Large intestine (tissue), 3 donors: ENCODE data around the gene ANXA4. TPM values are rescaled to one million over a fixed set of nuclear protein-coding genes. Genes with fewer than 3 reads are reported as not detected.

Source experiments
- DNase-seq, 2 donors: peaks; one replicate each; pipeline versions ENCODE4 v3.0.0 to v3.0.0-alpha.2; 2013
- H3K27ac ChIP-seq: one replicate; pipeline ENCODE4 v1.5.1; 2013; ENCODE audit warnings: low read length
- H3K27me3 ChIP-seq: 2 replicates; pipeline ENCODE4 v1.6.1; 2013; ENCODE audit warnings: low read length; ENCODE audit not compliant: control insufficient read depth, insufficient read depth
- H3K36me3 ChIP-seq: 2 replicates; pipeline ENCODE4 v1.6.1; 2013; ENCODE audit warnings: low read length; ENCODE audit not compliant: control insufficient read depth, insufficient read depth
- H3K4me1 ChIP-seq: one replicate; pipeline ENCODE4 v1.6.1; 2013; ENCODE audit warnings: low read length; ENCODE audit not compliant: control insufficient read depth, insufficient read depth
- H3K4me3 ChIP-seq: one replicate; pipeline ENCODE4 v1.5.1; 2013; ENCODE audit warnings: low read length
- H3K9me3 ChIP-seq: one replicate; pipeline ENCODE4 v1.6.1; 2013; ENCODE audit warnings: mild to moderate bottlenecking, low read depth, low read length, moderate library complexity; ENCODE audit not compliant: control insufficient read depth
- WGBS: methylation state at CpG from one replicate; pipeline ENCODE4 v1.1.5; 2013; ENCODE audit warnings: low lambda C conversion rate; ENCODE audit not compliant: insufficient coverage; 5-methylcytosine and 5-hydroxymethylcytosine counted together
- polyA plus RNA-seq: library from polyadenylated mRNA; unstranded; fragments of 120-200 nt; gene quantifications from one replicate; pipeline ENCODE4 v1.2.1, GENCODE V29; 2013

The ANXA4 gene
- polyA plus RNA-seq, 1 donor, result 540 TPM

DNA sequence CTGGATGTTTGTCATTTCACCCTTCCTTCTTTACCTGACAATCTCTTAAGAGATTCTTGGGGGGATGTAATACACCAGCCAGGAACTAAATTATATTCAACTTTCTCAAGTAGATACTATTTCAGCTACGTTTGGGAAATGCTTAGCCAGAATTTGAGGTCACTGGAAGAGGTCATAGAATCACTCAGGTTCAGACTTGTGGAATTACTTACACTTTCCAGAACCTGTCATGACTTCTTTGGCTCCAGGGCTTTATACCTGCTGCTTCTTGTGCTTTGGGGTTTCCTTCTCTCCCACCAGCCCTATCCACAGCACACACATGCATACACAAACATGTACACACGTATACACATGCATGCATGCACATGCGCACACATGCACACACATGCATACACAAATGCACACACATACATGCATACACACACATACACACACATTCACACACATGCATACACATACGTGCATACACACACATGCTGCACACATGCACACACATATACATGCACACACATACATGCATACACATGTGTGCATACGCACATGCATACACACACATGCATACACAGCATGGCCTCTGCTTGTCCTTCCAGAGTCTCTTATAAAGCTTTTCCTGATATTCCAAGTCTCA lies 23.5 kb upstream of the ANXA4 start:
- H3K27ac ChIP-seq, result no peak overlapping the region
- H3K9me3 ChIP-seq, result no peaks in the 10 kb centered on the region
- no peaks in the 10 kb centered on the region for H3K27me3 ChIP-seq
- H3K4me1 ChIP-seq, result no peaks in the 10 kb centered on the region
- H3K36me3 ChIP-seq, result no peaks in the 10 kb centered on the region
- WGBS, result no CpG with 5 or more reads among the region's 5 CpGs
- no peak overlapping the region for H3K4me3 ChIP-seq
- DNase-seq, result no peak

DNA sequence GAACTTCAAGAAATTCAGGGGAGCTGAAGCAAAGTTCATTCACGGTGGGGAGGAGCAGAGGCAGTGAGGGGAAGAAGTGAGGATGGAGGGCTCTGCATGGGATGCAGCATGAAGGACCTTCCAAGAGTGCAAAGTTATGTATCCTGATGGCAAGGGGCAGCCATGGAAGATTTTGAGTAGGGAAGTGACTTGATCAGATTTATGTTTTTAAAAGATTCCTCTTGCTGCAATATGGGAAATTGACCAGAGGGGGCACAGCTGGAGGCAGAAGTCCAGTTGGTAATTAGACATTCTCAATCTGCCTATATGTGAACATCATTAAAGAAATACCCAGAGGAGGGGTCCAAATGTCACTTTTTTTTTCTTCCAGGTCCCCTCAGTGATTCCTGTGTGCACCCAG lies 21.5 kb upstream of the ANXA4 start:
- Histone ChIP-seq H3K4me1 (peaks cover 8% of the 10 kb centered on the region), H3K27ac (no peak overlapping the region), H3K4me3 (no peak overlapping the region), H3K36me3 (no peaks in the 10 kb centered on the region), H3K9me3 (no peaks in the 10 kb centered on the region), H3K27me3 (no peaks in the 10 kb centered on the region)
- WGBS, result no CpG with 5 or more reads among the region's 1 CpG
- no peak for DNase-seq

DNA sequence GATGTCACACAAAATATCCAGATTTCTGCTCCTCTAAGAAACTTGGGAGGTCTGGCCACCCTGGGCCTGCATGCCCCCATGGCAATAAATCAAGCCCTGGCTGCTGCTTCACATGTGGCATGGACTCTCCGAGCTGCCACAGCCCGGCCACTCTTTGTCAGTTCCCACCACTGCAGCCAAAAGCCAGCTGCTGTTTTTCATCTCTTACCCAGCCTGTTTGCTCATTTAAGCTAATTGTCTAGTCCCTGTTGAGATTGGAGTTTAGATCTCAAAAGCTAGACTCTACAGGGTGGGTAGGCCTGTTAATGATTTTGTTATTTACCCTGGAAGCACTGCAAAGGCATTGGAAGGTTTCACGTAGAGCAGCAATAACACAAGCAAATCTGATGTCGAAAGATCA lies 20.9 kb upstream of the ANXA4 start:
- no peaks in the 10 kb centered on the region for H3K27me3 ChIP-seq

DNA sequence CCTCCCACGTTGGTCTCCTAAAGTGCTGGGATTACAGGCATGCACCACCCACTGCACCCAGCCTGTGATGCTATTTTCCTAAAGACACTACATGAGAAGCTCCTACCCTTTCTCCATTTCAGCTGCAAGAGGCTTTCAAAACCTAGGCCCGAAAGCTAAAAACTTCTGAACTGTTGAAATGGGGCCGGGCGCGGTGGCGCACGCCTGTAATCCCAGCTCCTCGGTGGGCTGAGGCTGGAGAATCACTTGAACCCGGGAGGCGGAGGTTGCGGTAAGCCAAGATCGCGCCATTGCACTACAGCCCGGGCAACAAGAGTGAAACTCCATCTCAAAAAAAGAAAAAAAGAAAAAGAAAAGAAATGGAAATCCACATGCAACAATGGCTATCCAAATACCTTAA lies 18.1 kb upstream of the ANXA4 start:
- Histone ChIP-seq H3K4me1 (peaks cover 13% of the 10 kb centered on the region), H3K27me3 (no peaks in the 10 kb centered on the region), H3K36me3 (no peaks in the 10 kb centered on the region), H3K27ac (no peak overlapping the region), H3K4me3 (no peak overlapping the region), H3K9me3 (no peaks in the 10 kb centered on the region)
- no CpG with 5 or more reads among the region's 14 CpGs for WGBS
- no peak for DNase-seq

More for the DNA sequence above, 20.9 kb upstream of the ANXA4 start:
- H3K4me3 ChIP-seq, result no peak overlapping the region
- H3K36me3 ChIP-seq, result no peaks in the 10 kb centered on the region
- H3K9me3 ChIP-seq, result no peaks in the 10 kb centered on the region
- H3K4me1 ChIP-seq, result peaks cover 8% of the 10 kb centered on the region
- DNase-seq, result no peak
- no peak overlapping the region for H3K27ac ChIP-seq
- WGBS, result no CpG with 5 or more reads among the region's 4 CpGs

DNA sequence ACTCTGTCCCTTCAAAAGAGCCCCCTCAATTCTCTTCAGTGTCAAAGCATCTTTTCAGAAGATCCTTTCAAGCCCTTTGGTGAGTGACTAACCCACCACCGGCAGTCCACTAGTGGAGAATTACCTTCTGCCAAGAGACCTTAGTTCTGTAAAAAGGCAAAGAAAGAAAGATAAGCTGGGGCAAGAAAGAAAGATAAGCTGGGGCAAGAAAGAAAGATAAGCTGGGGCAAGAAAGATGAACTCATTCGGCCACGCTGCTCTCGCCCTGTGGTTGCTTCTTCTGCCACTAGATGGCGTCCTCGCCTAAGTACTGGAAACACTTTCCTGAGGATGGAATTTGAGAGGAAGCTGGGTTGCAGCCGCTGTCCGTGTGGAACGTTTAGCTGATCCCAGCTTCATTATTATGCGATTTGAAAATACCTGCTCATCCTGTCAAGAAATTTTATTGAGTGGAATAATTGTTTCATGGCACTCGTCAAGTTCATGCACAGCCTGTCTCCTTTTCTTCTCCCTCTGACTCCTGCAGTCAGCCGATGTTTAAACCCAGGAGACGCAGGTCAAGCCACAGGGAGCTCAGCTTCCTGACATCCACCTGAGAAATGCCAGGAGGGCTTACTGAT lies 17.3 kb upstream of the ANXA4 start:
- no peaks in the 10 kb centered on the region for H3K27me3 ChIP-seq
- H3K27ac ChIP-seq, result peak overlapping the region; percentile 6
- DNase-seq, result peak; percentile 81 to 85
- H3K4me1 ChIP-seq, result peaks cover 13% of the 10 kb centered on the region
- H3K4me3 ChIP-seq, result peak overlapping the region; percentile 8
- H3K9me3 ChIP-seq, result no peaks in the 10 kb centered on the region
- no peaks in the 10 kb centered on the region for H3K36me3 ChIP-seq
- WGBS, result 14% methylated on average over 1 of the region's 13 CpGs

DNA sequence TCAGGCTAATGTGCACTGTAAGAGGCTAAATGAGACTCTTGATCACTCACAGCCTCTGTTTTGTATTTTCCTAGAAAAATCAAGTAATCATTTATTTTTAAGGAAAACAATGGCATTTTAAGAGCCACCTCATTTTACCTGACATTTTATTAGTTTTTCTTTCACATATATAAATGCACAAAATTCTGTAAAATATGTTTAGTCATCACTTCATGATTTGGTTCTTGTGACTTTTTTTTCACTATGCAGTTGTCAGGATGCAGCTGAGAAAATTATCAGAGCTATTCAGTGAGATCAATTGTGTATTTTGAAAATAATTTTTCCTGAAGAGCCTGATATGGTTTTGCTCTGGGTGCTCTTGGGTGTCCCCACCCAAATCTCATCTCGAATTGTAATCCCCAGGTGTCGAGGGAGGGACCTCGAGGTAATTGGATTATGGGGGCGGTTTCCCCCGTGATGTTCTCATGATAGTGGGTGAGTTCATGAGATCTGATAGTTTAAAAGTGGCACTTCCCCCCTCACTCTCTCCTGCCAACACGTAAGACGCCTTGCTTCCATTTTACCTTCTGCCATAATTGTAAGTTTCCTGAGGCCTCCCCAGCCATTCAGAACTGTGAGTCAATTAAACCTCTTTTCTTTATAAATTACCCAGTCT lies 16.1 kb upstream of the ANXA4 start:
- no peaks in the 10 kb centered on the region for H3K9me3 ChIP-seq
- H3K27me3 ChIP-seq, result no peaks in the 10 kb centered on the region
- H3K27ac ChIP-seq, result no peak overlapping the region
- 100% methylated on average over 1 of the region's 7 CpGs for WGBS
- H3K4me1 ChIP-seq, result peaks cover 13% of the 10 kb centered on the region
- no peak for DNase-seq
- no peak overlapping the region for H3K4me3 ChIP-seq
- no peaks in the 10 kb centered on the region for H3K36me3 ChIP-seq

DNA sequence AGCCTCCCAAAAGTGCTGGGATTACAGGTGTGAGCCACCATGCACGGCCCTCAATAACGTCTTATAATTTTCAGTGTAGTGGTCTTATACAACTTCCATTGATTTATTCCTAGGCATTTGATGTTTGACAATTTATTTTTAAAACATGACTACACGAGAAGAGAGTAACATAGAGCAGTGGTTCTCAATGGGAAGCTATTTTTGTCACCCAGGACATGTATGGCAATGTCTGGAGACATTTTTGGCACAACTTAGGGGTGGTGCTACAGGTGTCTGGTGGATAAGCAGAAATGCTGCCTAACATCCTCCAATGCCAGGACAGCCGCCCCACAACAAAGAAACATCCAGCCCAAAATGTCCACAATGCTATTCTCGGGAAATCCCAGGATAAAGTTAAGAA lies 12.7 kb upstream of the ANXA4 start:
- H3K27me3 ChIP-seq, result no peaks in the 10 kb centered on the region
- WGBS, result 100% methylated on average over 1 of the region's 5 CpGs
- no peak for DNase-seq
- H3K27ac ChIP-seq, result no peak overlapping the region
- H3K36me3 ChIP-seq, result no peaks in the 10 kb centered on the region
- peaks cover 15% of the 10 kb centered on the region for H3K4me1 ChIP-seq
- no peak overlapping the region for H3K4me3 ChIP-seq
- no peaks in the 10 kb centered on the region for H3K9me3 ChIP-seq

DNA sequence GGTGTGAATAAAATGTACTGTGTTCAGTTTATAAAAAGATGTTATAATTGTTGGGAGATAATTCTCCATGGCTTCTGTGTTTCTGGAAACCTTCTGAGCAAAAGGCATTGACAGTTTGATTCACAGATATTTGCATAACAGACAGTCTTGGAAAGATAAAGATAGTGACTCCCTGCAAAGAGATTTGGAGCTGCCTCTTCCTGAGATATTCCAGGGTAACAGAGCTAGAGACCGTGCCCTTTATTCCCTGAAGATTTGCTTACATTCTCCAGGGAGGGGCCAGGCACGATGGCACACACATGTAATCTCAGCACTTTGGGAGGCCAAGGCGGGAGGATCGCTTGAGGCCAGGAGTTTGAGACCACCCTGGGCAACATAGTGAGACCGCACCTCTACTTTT lies 12.2 kb upstream of the ANXA4 start:
- H3K27me3 ChIP-seq, result no peaks in the 10 kb centered on the region
- H3K36me3 ChIP-seq, result no peaks in the 10 kb centered on the region
- no peak overlapping the region for H3K4me3 ChIP-seq
- DNase-seq, result no peak
- WGBS, result no CpG with 5 or more reads among the region's 5 CpGs
- H3K27ac ChIP-seq, result no peak overlapping the region
- H3K9me3 ChIP-seq, result no peaks in the 10 kb centered on the region
- H3K4me1 ChIP-seq, result peaks cover 17% of the 10 kb centered on the region

DNA sequence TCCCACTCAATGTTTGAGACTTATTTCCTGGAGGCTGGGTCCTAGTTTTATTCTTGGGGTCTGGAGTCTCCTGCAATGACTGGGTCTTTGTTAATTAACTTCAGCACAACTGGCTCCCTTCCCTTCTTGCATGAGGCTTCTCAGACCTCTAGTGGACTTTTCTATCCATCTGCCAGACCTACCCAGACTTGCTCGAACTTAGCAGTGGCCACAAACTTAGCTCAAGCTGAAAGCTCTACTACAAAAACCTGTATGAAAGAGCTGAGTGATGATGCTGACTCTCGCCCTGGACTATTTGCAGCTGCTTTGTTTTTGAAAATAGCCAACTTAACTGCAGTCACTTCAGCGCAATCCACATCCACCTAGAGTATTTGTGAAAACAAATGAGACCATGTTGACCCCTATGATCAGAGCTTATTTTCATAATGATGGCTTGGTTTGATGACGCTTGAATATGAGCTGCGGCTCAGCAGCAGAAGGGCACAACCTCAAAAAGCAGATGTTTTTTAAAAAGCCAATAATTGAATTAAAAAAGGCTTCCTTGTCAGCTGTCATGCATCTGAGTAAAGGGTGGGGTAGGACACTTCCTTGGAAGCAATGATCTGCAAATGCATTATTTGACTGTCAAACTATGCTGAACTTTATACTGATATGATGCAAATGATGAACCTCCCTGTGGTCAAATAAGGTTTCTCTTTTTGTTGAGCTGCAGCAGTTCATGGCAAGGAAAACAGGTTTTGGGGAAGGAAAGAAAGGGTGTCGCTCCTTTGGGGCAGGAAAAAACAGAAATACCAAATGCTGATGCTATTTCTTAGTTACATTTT lies 10.6 kb upstream of the ANXA4 start:
- no peak for DNase-seq
- Histone ChIP-seq H3K36me3 (no peaks in the 10 kb centered on the region), H3K4me1 (peaks cover 31% of the 10 kb centered on the region), H3K4me3 (no peak overlapping the region), H3K9me3 (no peaks in the 10 kb centered on the region), H3K27ac (no peak overlapping the region), H3K27me3 (no peaks in the 10 kb centered on the region)
- WGBS, result 100% methylated on average over 2 of the region's 6 CpGs

DNA sequence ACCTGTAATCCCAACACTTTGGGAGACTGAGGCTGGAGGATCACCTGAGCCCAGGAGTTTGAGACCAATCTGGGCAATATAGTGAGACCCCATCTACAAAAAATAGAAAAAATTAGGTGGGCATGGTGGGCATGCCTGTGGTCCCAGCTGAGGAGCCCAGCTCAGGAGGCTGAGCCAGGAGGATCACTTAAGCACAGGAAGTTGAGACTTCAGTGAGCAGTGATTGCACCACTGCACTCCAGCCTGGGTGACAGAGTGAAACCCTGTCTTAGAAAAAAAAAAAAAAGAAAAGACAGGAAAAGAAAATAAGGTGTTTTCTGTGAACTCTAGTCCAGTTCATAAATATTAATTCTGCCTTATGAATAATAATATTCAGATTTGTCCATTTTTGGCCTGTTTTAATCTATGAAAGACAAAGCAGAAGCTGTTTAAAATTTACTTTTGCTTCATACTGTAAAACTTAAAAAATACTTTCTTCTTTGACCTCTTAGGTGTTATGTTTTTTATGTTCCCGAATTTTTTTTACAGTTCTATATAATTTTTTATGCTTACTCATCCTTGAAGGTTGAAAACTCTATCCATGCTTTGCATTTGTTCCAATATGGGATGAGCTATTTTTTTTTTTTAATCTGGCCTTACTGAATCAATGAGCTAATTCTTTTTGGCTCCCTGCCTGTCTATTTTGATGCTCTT lies 8.4 kb upstream of the ANXA4 start:
- Histone ChIP-seq H3K27me3 (no peaks in the 10 kb centered on the region), H3K9me3 (no peaks in the 10 kb centered on the region), H3K4me3 (no peak overlapping the region), H3K4me1 (peaks cover 31% of the 10 kb centered on the region), H3K27ac (peak overlapping the region; percentile 85), H3K36me3 (no peaks in the 10 kb centered on the region)
- DNase-seq, result no peak
- 91% methylated on average over 1 of the region's 1 CpG for WGBS
